PFSK-1 (cell line): ENCODE data around the gene CMIP.

Experiments used
- FOXP2 ChIP-seq: optimal IDR thresholded peaks from 2 replicates; pipeline ENCODE3; 2011; ENCODE audit warnings: borderline replicate concordance, control low read depth, inconsistent platforms; ENCODE audit not compliant: insufficient read depth; ENCODE audit errors: extremely low read length, extremely low read depth
- POLR2AphosphoS5 ChIP-seq: IDR thresholded peaks from 2 replicates; pipeline ENCODE4 v1.6.1; 2012; ENCODE audit warnings: low read depth, mild to moderate bottlenecking, control low read depth, low read length, moderate library complexity
- REST ChIP-seq, 2 experiments: IDR thresholded peaks; 2 replicates each; pipeline versions ENCODE4 v1.6.1 to v1.8.0; 2011 to 2012; ENCODE audit warnings: low read depth in 2 of 2, low read length in 2 of 2, control low read depth in 1 of 2, inconsistent platforms in 1 of 2, mild to moderate bottlenecking in 1 of 2, moderate library complexity in 1 of 2; ENCODE audit not compliant: insufficient read depth in 1 of 2
- SIN3A ChIP-seq: IDR thresholded peaks from 2 replicates; pipeline ENCODE4 v1.6.1; 2012; ENCODE audit warnings: mild to moderate bottlenecking, low read length, moderate library complexity, borderline replicate concordance; ENCODE audit not compliant: insufficient read depth
- TAF1 ChIP-seq: IDR thresholded peaks from 2 replicates; pipeline ENCODE4 v1.6.1; 2012; ENCODE audit warnings: low read length, control low read depth, borderline replicate concordance; ENCODE audit not compliant: insufficient read depth

CMIP gene

GRCh38 chr16:81688182-81688581 is 243.6 kb downstream of the CMIP start:
- TF ChIP-seq REST (IDR thresholded peaks at IDR 0.05; ENCODE audit: insufficient read depth in 1 of 2, low read depth in 2 of 2, low read length in 2 of 2) (no peak), FOXP2 (no peak), SIN3A (no peak), TAF1 (no peak), POLR2AphosphoS5 (no peak)

GRCh38 chr16:81692021-81692420 is 247.4 kb downstream of the CMIP start:
- no peak for TF ChIP-seq FOXP2
- TF ChIP-seq REST (IDR thresholded peaks at IDR 0.05; ENCODE audit: insufficient read depth in 1 of 2, low read depth in 2 of 2, low read length in 2 of 2), result no peak
- no peak for TF ChIP-seq TAF1
- TF ChIP-seq POLR2AphosphoS5, result no peak
- TF ChIP-seq SIN3A, result no peak

- TF ChIP-seq REST (IDR thresholded peaks at IDR 0.05; ENCODE audit: insufficient read depth in 1 of 2, low read depth in 2 of 2, low read length in 2 of 2) (no peak), POLR2AphosphoS5 (no peak), TAF1 (no peak), SIN3A (no peak), FOXP2 (no peak)
These were observed 248.0 kb downstream of the CMIP start for GRCh38 chr16:81692571-81692970.

- TF ChIP-seq TAF1 (no peak), POLR2AphosphoS5 (no peak), FOXP2 (no peak), REST (IDR thresholded peaks at IDR 0.05; ENCODE audit: insufficient read depth in 1 of 2, low read depth in 2 of 2, low read length in 2 of 2) (no peak), SIN3A (no peak)
These were observed 248.6 kb downstream of the CMIP start for GRCh38 chr16:81693041-81693743.
